H9 (cell line): Measurements from ENCODE around the gene RNF126. TPM values are rescaled to one million over a fixed set of nuclear protein-coding genes. Genes with fewer than 3 reads are reported as not detected.

Source experiments
- DNase-seq: peaks from one replicate; pipeline ENCODE4 v3.0.0-alpha.2; 2017
- H2AFZ ChIP-seq: one replicate; pipeline ENCODE4 v1.6.1; 2013; ENCODE audit warnings: mild to moderate bottlenecking, low read length, control low read depth, moderate library complexity
- H2AK5ac ChIP-seq: 2 replicates; pipeline ENCODE4 v1.6.1; 2013; ENCODE audit warnings: low read length, control low read depth, mixed read lengths; ENCODE audit not compliant: insufficient read length
- H2BK120ac ChIP-seq: one replicate; pipeline ENCODE4 v1.6.1; 2013; ENCODE audit warnings: low read depth, mild to moderate bottlenecking, low read length, control low read depth, inconsistent platforms; ENCODE audit not compliant: poor library complexity, severe bottlenecking
- H2BK12ac ChIP-seq: 2 replicates; pipeline ENCODE4 v1.6.1; 2013; ENCODE audit warnings: low read length, control low read depth, mixed read lengths, low read depth; ENCODE audit not compliant: insufficient read length
- H2BK15ac ChIP-seq: 2 replicates; pipeline ENCODE4 v1.6.1; 2013; ENCODE audit warnings: low read depth, low read length, control low read depth
- H2BK20ac ChIP-seq: one replicate; pipeline ENCODE4 v1.6.1; 2013; ENCODE audit warnings: low read depth, mild to moderate bottlenecking, low read length, control low read depth, inconsistent platforms; ENCODE audit not compliant: poor library complexity, severe bottlenecking
- H2BK5ac ChIP-seq: 2 replicates; pipeline ENCODE4 v1.6.1; 2013; ENCODE audit warnings: low read length, control low read depth, mixed read lengths; ENCODE audit not compliant: insufficient read length
- H3K14ac ChIP-seq: 2 replicates; pipeline ENCODE4 v1.6.1; 2013; ENCODE audit warnings: low read length, control low read depth; ENCODE audit not compliant: insufficient read depth
- H3K18ac ChIP-seq: 2 replicates; pipeline ENCODE4 v1.6.1; 2013; ENCODE audit warnings: low read depth, mild to moderate bottlenecking, mixed read lengths, low read length, control low read depth; ENCODE audit not compliant: insufficient read length
- H3K23ac ChIP-seq: 2 replicates; pipeline ENCODE4 v1.6.1; 2013; ENCODE audit warnings: low read length, control low read depth, mixed read lengths, low read depth; ENCODE audit not compliant: insufficient read length
- H3K23me2 ChIP-seq: 2 replicates; pipeline ENCODE4 v1.6.1; 2013; ENCODE audit warnings: low read depth, mild to moderate bottlenecking, mixed read lengths, low read length, control low read depth; ENCODE audit not compliant: insufficient read length, poor library complexity, severe bottlenecking
- H3K27ac ChIP-seq: 2 replicates; pipeline ENCODE4 v1.5.1; 2013; ENCODE audit warnings: low read length, control low read depth, mixed read lengths, low read depth; ENCODE audit not compliant: insufficient read length
- H3K27me3 ChIP-seq: 2 replicates; pipeline ENCODE4 v1.6.1; 2013; ENCODE audit warnings: low read length, control low read depth, inconsistent platforms; ENCODE audit not compliant: insufficient read depth
- H3K4ac ChIP-seq: 2 replicates; pipeline ENCODE4 v1.6.1; 2013; ENCODE audit warnings: low read depth, mild to moderate bottlenecking, control low read depth, inconsistent platforms, low read length, moderate library complexity
- H3K4me1 ChIP-seq: 2 replicates; pipeline ENCODE4 v1.6.1; 2013; ENCODE audit warnings: low read length, control low read depth, inconsistent platforms; ENCODE audit not compliant: insufficient read depth
- H3K4me2 ChIP-seq: 2 replicates; pipeline ENCODE4 v1.6.1; 2013; ENCODE audit warnings: low read length, control low read depth, mixed read lengths; ENCODE audit not compliant: insufficient read length, insufficient read depth
- H3K56ac ChIP-seq: 2 replicates; pipeline ENCODE4 v1.6.1; 2013; ENCODE audit warnings: low read depth, mild to moderate bottlenecking, mixed read lengths, low read length, control low read depth; ENCODE audit not compliant: insufficient read length
- H3K79me1 ChIP-seq: 2 replicates; pipeline ENCODE4 v1.6.1; 2013; ENCODE audit warnings: low read depth, mild to moderate bottlenecking, moderate library complexity, low read length, control low read depth, inconsistent platforms; ENCODE audit not compliant: insufficient read depth, poor library complexity, severe bottlenecking
- H3K79me2 ChIP-seq: 2 replicates; pipeline ENCODE4 v1.6.1; 2013; ENCODE audit warnings: low read length, control low read depth, inconsistent platforms; ENCODE audit not compliant: insufficient read depth
- H3K9ac ChIP-seq: 2 replicates; pipeline ENCODE4 v1.6.1; 2013; ENCODE audit warnings: low read length, control low read depth, mixed read lengths; ENCODE audit not compliant: insufficient read length; ENCODE audit errors: extremely low read depth
- H3K9me3 ChIP-seq: one replicate; pipeline ENCODE4 v1.6.1; 2013; ENCODE audit warnings: low read depth, low read length, inconsistent platforms; ENCODE audit not compliant: control insufficient read depth
- H3T11ph ChIP-seq: one replicate; pipeline ENCODE4 v1.6.1; 2013; ENCODE audit warnings: mild to moderate bottlenecking, low read length, control low read depth, inconsistent platforms
- H4K20me1 ChIP-seq: one replicate; pipeline ENCODE4 v1.6.1; 2013; ENCODE audit not compliant: control insufficient read depth, insufficient read length, insufficient read depth
- H4K5ac ChIP-seq: 2 replicates; pipeline ENCODE4 v1.6.1; 2013; ENCODE audit warnings: low read depth, mild to moderate bottlenecking, mixed read lengths, low read length, control low read depth; ENCODE audit not compliant: insufficient read length
- H4K8ac ChIP-seq: replicated peaks from 2 replicates; pipeline ENCODE4 v1.6.1; 2013; ENCODE audit warnings: low read length, control low read depth, mixed read lengths, low read depth; ENCODE audit not compliant: insufficient read length
- H4K91ac ChIP-seq: 2 replicates; pipeline ENCODE4 v1.6.1; 2013; ENCODE audit warnings: low read depth, mild to moderate bottlenecking, moderate library complexity, mixed read lengths, low read length, control low read depth; ENCODE audit not compliant: insufficient read length
- H3K27ac Mint-ChIP-seq, 3 experiments: 2 replicates in 2 of 3; 3 replicates in 1 of 3; pipeline ENCODE4 v1.8.0; 2020 to 2021; ENCODE audit warnings: mixed read lengths in 3 of 3, mild to moderate bottlenecking in 1 of 3, moderate library complexity in 1 of 3
- H3K27me3 Mint-ChIP-seq: 2 replicates; pipeline ENCODE4 v1.8.0; 2021; ENCODE audit warnings: low read depth, mild to moderate bottlenecking, moderate library complexity, mixed read lengths
- H3K36me3 Mint-ChIP-seq, 3 experiments: 2 replicates in 2 of 3; 3 replicates in 1 of 3; pipeline ENCODE4 v1.8.0; 2020 to 2021; ENCODE audit warnings: low read depth in 3 of 3, mixed read lengths in 3 of 3; ENCODE audit not compliant: insufficient read depth in 1 of 3
- H3K4me1 Mint-ChIP-seq, 2 experiments: 2 replicates each; pipeline ENCODE4 v1.8.0; 2020; ENCODE audit warnings: mixed read lengths in 2 of 2
- H3K4me3 Mint-ChIP-seq, 2 experiments: 2 replicates in 1 of 2; 3 replicates in 1 of 2; pipeline ENCODE4 v1.8.0; 2020 to 2021; ENCODE audit warnings: mild to moderate bottlenecking in 2 of 2, mixed read lengths in 2 of 2, moderate library complexity in 1 of 2
- H3K9me3 Mint-ChIP-seq, 2 experiments: 2 replicates in 1 of 2; 3 replicates in 1 of 2; pipeline ENCODE4 v1.8.0; 2020; ENCODE audit warnings: mild to moderate bottlenecking in 2 of 2, mixed read lengths in 2 of 2, moderate library complexity in 1 of 2
- WGBS: extraction: QIAGEN DNeasy Blood & Tissue Kit; methylation state at CpG from one replicate; pipeline ENCODE4 v1.1.7; 2013; ENCODE audit warnings: missing lambda C conversion rate, low lambda C conversion rate, mixed read lengths; ENCODE audit not compliant: insufficient read length; ENCODE audit errors: extremely low coverage; 5-methylcytosine and 5-hydroxymethylcytosine counted together
- total RNA-seq: library from RNA; stranded (reverse); gene quantifications from 2 replicates; pipeline ENCODE4 v1.2.1, GENCODE V29; 2021
- TF ChIP-seq, protein P1 (sequence below): fragments of 200-600 bp; sonication (generic); conservative IDR thresholded peaks from 3 replicates; pipeline ENCODE4 v1.8.0; 2021; ENCODE audit warnings: antibody characterized with exemption, mild to moderate bottlenecking

The RNF126 gene
- total RNA-seq, 1 experiment from 2014 or later = 81.9 TPM

DNA sequence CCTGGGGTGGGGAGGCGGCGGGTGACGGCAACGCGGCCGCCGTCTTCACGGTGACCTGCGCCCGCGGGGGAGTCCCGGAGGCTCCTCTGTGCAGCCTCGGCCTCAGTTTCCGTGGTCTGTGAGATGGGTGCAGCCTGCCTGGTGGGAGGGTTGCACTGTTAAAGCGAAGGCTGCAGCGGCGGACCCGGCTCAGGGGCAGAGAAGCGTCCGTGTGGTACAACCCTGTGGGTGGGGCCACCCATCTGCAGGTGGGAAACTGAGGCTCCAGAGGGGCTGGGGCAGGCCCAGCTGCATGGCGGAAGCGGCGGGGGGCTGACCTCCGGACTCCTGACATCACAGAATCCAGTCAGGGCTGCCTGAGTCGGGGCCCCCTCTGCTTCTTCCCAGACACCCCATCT, 22.9 kb downstream of the RNF126 start:
- Histone ChIP-seq H2BK5ac (no peak overlapping the region), H3K27ac (no peak overlapping the region), H4K8ac (no peak overlapping the region), H2AK5ac (no peak overlapping the region), H4K5ac (no peak overlapping the region), H2BK120ac (no peak overlapping the region), H3K4me1 (no peaks in the 10 kb centered on the region), H3K27me3 (no peaks in the 10 kb centered on the region; the same call in 1 of the 2 replicates), H3K23me2 (no peaks in the 10 kb centered on the region), H3K23ac (no peak overlapping the region), H4K20me1 (no peaks in the 10 kb centered on the region), H3K14ac (no peak overlapping the region), H2BK20ac (no peak overlapping the region), H2BK15ac (no peak overlapping the region), H3K79me2 (no peaks in the 10 kb centered on the region), H3K4ac (no peak overlapping the region), H3K9me3 (no peaks in the 10 kb centered on the region), H3K56ac (no peak overlapping the region), H3K79me1 (no peaks in the 10 kb centered on the region), H2BK12ac (no peak overlapping the region), H3T11ph (no peak overlapping the region), H3K9ac (no peak overlapping the region), H3K4me2 (peak overlapping the region; percentile 23), H2AFZ (no peak overlapping the region), H3K18ac (no peak overlapping the region), H4K91ac (no peak overlapping the region)
- 0 out of 5 replicates have a peak, but pooled peaks cover 0 to 3% of the 10 kb centered on the region in 2 experiments for H3K9me3 Mint-ChIP-seq
- peak overlapping the region; percentile 30 to 55; a peak in 4 of 5 replicates for H3K4me3 Mint-ChIP-seq
- H3K4me1 Mint-ChIP-seq = peaks cover 4 to 5% of the 10 kb centered on the region in 2 experiments; a peak in 3 of 4 replicates
- peaks cover 29% of the 10 kb centered on the region for H3K27me3 Mint-ChIP-seq
- TF ChIP-seq, protein P1, sequence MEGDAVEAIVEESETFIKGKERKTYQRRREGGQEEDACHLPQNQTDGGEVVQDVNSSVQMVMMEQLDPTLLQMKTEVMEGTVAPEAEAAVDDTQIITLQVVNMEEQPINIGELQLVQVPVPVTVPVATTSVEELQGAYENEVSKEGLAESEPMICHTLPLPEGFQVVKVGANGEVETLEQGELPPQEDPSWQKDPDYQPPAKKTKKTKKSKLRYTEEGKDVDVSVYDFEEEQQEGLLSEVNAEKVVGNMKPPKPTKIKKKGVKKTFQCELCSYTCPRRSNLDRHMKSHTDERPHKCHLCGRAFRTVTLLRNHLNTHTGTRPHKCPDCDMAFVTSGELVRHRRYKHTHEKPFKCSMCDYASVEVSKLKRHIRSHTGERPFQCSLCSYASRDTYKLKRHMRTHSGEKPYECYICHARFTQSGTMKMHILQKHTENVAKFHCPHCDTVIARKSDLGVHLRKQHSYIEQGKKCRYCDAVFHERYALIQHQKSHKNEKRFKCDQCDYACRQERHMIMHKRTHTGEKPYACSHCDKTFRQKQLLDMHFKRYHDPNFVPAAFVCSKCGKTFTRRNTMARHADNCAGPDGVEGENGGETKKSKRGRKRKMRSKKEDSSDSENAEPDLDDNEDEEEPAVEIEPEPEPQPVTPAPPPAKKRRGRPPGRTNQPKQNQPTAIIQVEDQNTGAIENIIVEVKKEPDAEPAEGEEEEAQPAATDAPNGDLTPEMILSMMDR = no peak
- no peak for DNase-seq
- no CpG with 5 or more reads among the region's 25 CpGs for WGBS
- peaks cover 3 to 4% (median 4%) of the 10 kb centered on the region in 3 experiments; a peak in 6 of 7 replicates for H3K36me3 Mint-ChIP-seq
- H3K27ac Mint-ChIP-seq = no peak overlapping the region
